H1 (cell line): ENCODE results near the gene TNP2. TPM values are rescaled to one million over a fixed set of nuclear protein-coding genes. Genes with fewer than 3 reads are reported as not detected.

ENCODE experiments used
- CHD7 ChIP-seq: fragments of 300-600 bp; sonication (generic); IDR thresholded peaks from 2 replicates; pipeline ENCODE4 v1.7.1; 2012; ENCODE audit warnings: low read length, moderate library complexity, mild to moderate bottlenecking, inconsistent platforms; ENCODE audit not compliant: insufficient replicate concordance
- polyA plus RNA-seq, 7 experiments: library from polyadenylated mRNA; depleted of rRNA in 3 of 7; stranded (reverse) in 5 of 7; unstranded in 2 of 7; fragments of >200 nt in 5 of 7; fragments of 200-250 nt in 2 of 7; gene quantifications; 1 replicate in 5 of 7; 2 replicates in 1 of 7; 4 replicates in 1 of 7; pipeline versions ENCODE4 v1.2.1 to v1.2.3, GENCODE V29; 2011 to 2013; ENCODE audit warnings: missing spikeins in 2 of 7, mixed read lengths in 2 of 7
- total RNA-seq: library from RNA; stranded (reverse); fragmentation: NEBNext Ultra II Directional; extraction: Animal tissue kit (Norgen Biotek cat#: 25700); gene quantifications from 2 replicates; pipeline ENCODE4 v1.2.1, GENCODE V29; 2021

Gene TNP2
- total and polyA plus RNA-seq, 2 of the 8 experiments (the other 6 are each of a cell fraction or from before 2014, with no cell fraction given), result not detected

GRCh38 chr16:11272921-11273720 lies 4.0 kb upstream of the TNP2 start, which contains the start of gene PRM3 (continued):
- no peak for TF ChIP-seq CHD7
